Stimulated activated naive B cell treated with anti-CD40 and anti-IgM and Interleukin-4, amounts not matched to agents 10 μg/mL and 1 μg/mL and 100 μg/mL, for 72 hours (primary cell): Measurements from ENCODE around the gene SIAH2.

Experiments used
- ATAC-seq, 2 donors: fragments of 150-1000 bp; cut with Tn5 transposase; replicated peaks; 2 replicates each; pipeline ENCODE4 v1.10.0; 2021; ENCODE audit warnings: moderate library complexity in 1 of 2
- DNase-seq: peaks from one replicate; pipeline ENCODE4 v3.0.0; 2021
- H3K27ac Mint-ChIP-seq: one replicate; pipeline ENCODE4 v1.8.0; 2022; ENCODE audit warnings: mild to moderate bottlenecking, mixed read lengths
- H3K27me3 Mint-ChIP-seq, 2 donors: one replicate each; pipeline ENCODE4 v1.8.0; 2022; ENCODE audit warnings: mixed read lengths in 2 of 2
- H3K36me3 Mint-ChIP-seq, 2 donors: one replicate each; pipeline ENCODE4 v1.8.0; 2022; ENCODE audit warnings: mixed read lengths in 2 of 2, mild to moderate bottlenecking in 1 of 2
- H3K4me1 Mint-ChIP-seq, 2 donors: one replicate each; pipeline ENCODE4 v1.8.0; 2022; ENCODE audit warnings: mixed read lengths in 2 of 2, mild to moderate bottlenecking in 1 of 2
- H3K4me3 Mint-ChIP-seq, 2 donors: one replicate each; pipeline ENCODE4 v1.8.0; 2022; ENCODE audit warnings: mild to moderate bottlenecking in 2 of 2, mixed read lengths in 2 of 2, moderate library complexity in 1 of 2
- H3K9me3 Mint-ChIP-seq, 2 donors: one replicate each; pipeline ENCODE4 v1.8.0; 2022; ENCODE audit warnings: mixed read lengths in 2 of 2, mild to moderate bottlenecking in 1 of 2

Gene SIAH2

GRCh38 chr3:150721285-150722130, 41.5 kb downstream of the SIAH2 start:
- Mint-ChIP-seq H3K4me3 (no peak overlapping the region), H3K27ac (no peak overlapping the region)

DNA sequence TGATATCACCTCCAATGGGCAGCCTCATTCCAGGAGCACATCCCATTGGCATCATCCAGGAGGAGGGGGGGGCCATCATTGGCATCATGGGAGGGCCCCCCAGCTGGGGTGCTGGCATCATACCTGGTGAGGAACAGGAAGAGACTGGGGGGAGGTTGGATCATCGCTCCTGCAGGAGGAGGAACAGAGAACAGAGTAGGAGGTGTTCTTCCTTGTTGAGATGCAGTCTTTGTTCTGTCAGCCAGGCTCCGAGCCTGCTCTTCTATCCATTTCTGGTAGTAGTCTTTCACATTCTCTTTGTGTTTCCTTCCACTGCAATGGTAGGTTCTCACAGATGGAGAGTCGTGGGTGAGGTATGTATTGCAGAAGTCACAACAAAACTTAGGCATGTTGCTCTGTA, 42.5 kb downstream of the SIAH2 start:
- DNase-seq (no peak), ATAC-seq (no peak)
- no peaks in the 10 kb centered on the region for H3K9me3 Mint-ChIP-seq
- H3K27me3 Mint-ChIP-seq = no peaks in the 10 kb centered on the region
- peak overlapping the region; percentile 43 for H3K27ac Mint-ChIP-seq
- no peak overlapping the region for H3K4me3 Mint-ChIP-seq
- H3K4me1 Mint-ChIP-seq = peaks cover 21 to 40% of the 10 kb centered on the region in 2 donors
- H3K36me3 Mint-ChIP-seq = peaks cover 8 to 9% of the 10 kb centered on the region in 2 donors

More at GRCh38 chr3:150721285-150722130, 41.5 kb downstream of the SIAH2 start:
- Mint-ChIP-seq H3K27me3 (no peaks in the 10 kb centered on the region), H3K4me1 (peaks cover 21 to 41% of the 10 kb centered on the region in 2 donors), H3K9me3 (no peaks in the 10 kb centered on the region), H3K36me3 (peaks cover 8 to 9% of the 10 kb centered on the region in 2 donors)
- ATAC-seq (peak; percentile 85 to 88), DNase-seq (no peak)

- no peaks in the 10 kb centered on the region for H3K27me3 Mint-ChIP-seq
- no peak overlapping the region for H3K4me3 Mint-ChIP-seq
- peaks cover 2 to 5% of the 10 kb centered on the region in 2 donors for H3K4me1 Mint-ChIP-seq
- H3K9me3 Mint-ChIP-seq = peaks cover 0 to 2% of the 10 kb centered on the region in 2 donors
- ATAC-seq (no peak), DNase-seq (no peak)
- peaks cover 25 to 42% of the 10 kb centered on the region in 2 donors for H3K36me3 Mint-ChIP-seq
- H3K27ac Mint-ChIP-seq = no peak overlapping the region
Observed at GRCh38 chr3:150710097-150710496, 52.9 kb downstream of the SIAH2 start.

DNA sequence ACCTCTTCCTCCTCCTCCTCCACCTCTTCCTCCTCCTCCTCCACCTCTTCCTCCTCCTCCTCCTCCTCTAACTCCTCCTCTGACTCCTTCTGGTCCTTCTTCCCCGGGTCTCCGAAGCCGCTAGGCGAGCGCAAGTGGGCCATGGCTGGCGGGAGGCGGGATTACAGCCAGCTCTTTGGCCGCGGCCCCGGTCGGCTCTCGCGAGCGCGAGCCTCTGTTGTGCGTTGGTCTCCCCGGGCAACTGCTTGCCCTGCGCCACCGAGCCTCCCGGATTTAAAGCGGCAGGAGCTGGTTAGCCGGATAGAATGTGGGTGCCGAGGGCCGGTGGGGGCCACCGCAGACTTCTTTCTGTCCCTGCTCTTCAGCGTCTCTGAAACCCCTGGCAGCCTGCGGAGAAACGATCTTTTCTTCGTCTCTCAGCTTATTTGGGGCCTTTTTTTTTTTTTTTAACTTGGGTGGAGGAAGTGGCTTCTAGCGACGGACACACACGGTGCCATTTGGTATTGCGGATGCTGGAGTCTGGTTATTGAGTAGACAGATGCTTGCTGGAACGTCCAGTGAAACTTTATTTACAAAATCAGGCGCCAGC, 59.1 kb downstream of the SIAH2 start, which contains the start of gene ERICH6:
Gene ERICH6, minus strand, starts transcription at position 165 of the 589 bp plus-strand sequence. Its CDS starts 22 bp downstream, at position 143.
- peaks cover 2 to 3% of the 10 kb centered on the region in 2 donors for H3K9me3 Mint-ChIP-seq
- peak; percentile 90 for DNase-seq
- H3K27me3 Mint-ChIP-seq = no peaks in the 10 kb centered on the region
- peaks cover 8 to 33% of the 10 kb centered on the region in 2 donors for H3K4me1 Mint-ChIP-seq
- peaks cover 7 to 9% of the 10 kb centered on the region in 2 donors for H3K36me3 Mint-ChIP-seq
- peak within 1 kb of the TSS; percentile 84 to 91 for H3K4me3 Mint-ChIP-seq
- peak within 1 kb of the TSS; percentile 94 for H3K27ac Mint-ChIP-seq
- ATAC-seq = peak; percentile 97 to 98

- Mint-ChIP-seq H3K27me3 (no peaks in the 10 kb centered on the region), H3K27ac (peak overlapping the region; percentile 94), H3K36me3 (peaks cover 3 to 4% of the 10 kb centered on the region in 2 donors), H3K4me3 (peak overlapping the region; percentile 84 to 91), H3K9me3 (peaks cover 2 to 3% of the 10 kb centered on the region in 2 donors), H3K4me1 (peaks cover 8 to 33% of the 10 kb centered on the region in 2 donors)
- ATAC-seq (peak; percentile 68 to 70), DNase-seq (no peak)
Observed at GRCh38 chr3:150703299-150703755, 59.6 kb downstream of the SIAH2 start.

DNA sequence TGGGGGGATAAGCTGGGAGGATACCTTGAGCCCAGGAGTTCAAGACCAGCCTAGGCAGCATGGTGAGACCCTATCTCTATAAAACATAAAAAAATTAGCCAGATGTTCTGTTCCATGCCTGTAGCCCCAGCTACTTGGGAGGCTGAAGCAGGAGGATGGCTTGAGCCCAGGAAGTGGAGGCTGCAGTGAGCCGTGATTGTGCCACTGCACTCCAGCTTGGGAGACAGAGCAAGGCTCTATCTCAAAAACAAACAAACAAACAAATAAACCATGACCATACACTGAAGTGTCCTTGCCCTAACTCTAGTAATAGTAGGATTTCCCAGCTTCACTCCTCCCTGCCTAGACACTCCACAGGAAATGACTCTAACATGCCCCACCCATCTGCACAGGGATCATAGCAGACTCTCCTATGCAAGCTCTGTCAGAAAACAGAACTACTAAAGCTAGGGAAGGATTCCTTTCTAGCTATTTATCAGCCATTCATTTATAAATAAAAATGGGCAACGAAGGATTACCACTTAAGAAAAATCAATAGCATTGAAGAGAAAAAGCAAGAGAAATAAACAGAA, 63.8 kb downstream of the SIAH2 start:
- H3K4me3 Mint-ChIP-seq = no peak overlapping the region
- H3K4me1 Mint-ChIP-seq = peaks cover 6 to 25% of the 10 kb centered on the region in 2 donors

GRCh38 chr3:150697646-150698045, 65.3 kb downstream of the SIAH2 start:
- no peak overlapping the region for H3K4me3 Mint-ChIP-seq
- peaks cover 0 to 3% of the 10 kb centered on the region in 2 donors for H3K36me3 Mint-ChIP-seq
- no peak for DNase-seq
- peak overlapping the region; percentile 27 for H3K27ac Mint-ChIP-seq
- H3K27me3 Mint-ChIP-seq = no peaks in the 10 kb centered on the region
- no peak for ATAC-seq
- H3K9me3 Mint-ChIP-seq = peaks cover 1 to 5% of the 10 kb centered on the region in 2 donors
- peaks cover 2 to 19% of the 10 kb centered on the region in 2 donors for H3K4me1 Mint-ChIP-seq

More for the DNA sequence above, 63.8 kb downstream of the SIAH2 start:
- Mint-ChIP-seq H3K36me3 (peaks cover 0 to 3% of the 10 kb centered on the region in 2 donors), H3K27ac (peak overlapping the region; percentile 10), H3K27me3 (no peaks in the 10 kb centered on the region), H3K9me3 (peaks cover 0 to 3% of the 10 kb centered on the region in 2 donors)
- ATAC-seq (no peak), DNase-seq (no peak)

DNA sequence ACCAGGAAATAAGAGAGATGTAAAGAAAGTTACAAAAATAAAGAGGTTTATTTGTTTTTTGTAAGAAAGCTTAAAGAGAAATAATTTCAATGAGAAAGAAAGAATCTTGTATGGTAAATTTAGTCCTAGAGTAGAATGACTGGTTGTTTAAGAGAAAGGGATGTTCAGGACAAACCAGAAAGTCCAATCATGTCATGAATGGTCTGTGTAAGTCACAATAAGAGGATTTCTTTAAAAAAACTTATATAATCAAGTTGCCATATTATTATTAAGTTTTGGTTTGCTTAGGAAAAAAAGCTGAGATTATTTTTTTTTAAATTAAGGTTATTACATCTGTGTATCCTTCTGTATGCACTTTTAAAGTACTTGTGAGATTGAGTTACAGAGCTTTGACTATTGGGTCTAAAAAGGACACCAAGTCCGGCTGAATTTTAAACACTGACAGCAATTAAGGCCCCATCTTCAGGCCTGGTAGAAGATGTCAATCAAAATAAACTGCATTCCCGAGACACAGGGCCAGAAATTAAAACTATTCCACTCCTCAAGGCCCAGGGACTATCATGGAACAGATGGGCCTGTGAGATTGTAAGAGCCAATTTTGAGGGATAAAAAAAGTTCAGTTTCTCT, 71.4 kb downstream of the SIAH2 start:
- H3K27ac Mint-ChIP-seq = no peak overlapping the region
- ATAC-seq (no peak), DNase-seq (no peak)
- peaks cover 0 to 1% of the 10 kb centered on the region in 2 donors for H3K4me1 Mint-ChIP-seq
- peaks cover 1 to 3% of the 10 kb centered on the region in 2 donors for H3K9me3 Mint-ChIP-seq
- no peak overlapping the region for H3K4me3 Mint-ChIP-seq
- peaks cover 0 to 3% of the 10 kb centered on the region in 2 donors for H3K36me3 Mint-ChIP-seq
- H3K27me3 Mint-ChIP-seq = no peaks in the 10 kb centered on the region
